Endothelial cell of umbilical vein (primary cell): ENCODE data around the gene FGD5. TPM values are rescaled to one million over a fixed set of nuclear protein-coding genes. Genes with fewer than 3 reads are reported as not detected.

Source experiments
- BruUV-seq: library from RNA; stranded (reverse); fragments of 400-500 nt; replicated peaks from 2 replicates; lab custom pipeline; 2021; lab: Mats Ljungman, UMichigan
- CTCF ChIA-PET: fragments of 300-600, 350-600 bp; sonication (Branson Sonifier 250); formaldehyde crosslinking; loops from one replicate; lab custom pipeline; 2021; ENCODE audit warnings: antibody characterized with exemption, inconsistent platforms; lab: Charles Lee
- POLR2A ChIA-PET: fragments of 300-600, 350-600 bp; sonication (Branson Sonifier 250); formaldehyde crosslinking; loops from one replicate; lab custom pipeline; 2021; ENCODE audit warnings: antibody characterized with exemption, inconsistent platforms; lab: Charles Lee
- DNase-seq: peaks from one replicate; pipeline ENCODE4 v3.0.0-alpha.2; 2011; ENCODE audit warnings: low read depth, low spot score
- FAIRE-seq: peaks from 2 replicates; lab custom pipeline; 2011; peaks lifted over from hg19 to GRCh38; lab: Jason Lieb, UNC
- H2AFZ ChIP-seq: 2 replicates; pipeline ENCODE4 v1.6.0; 2012; ENCODE audit warnings: low read depth, low read length, control low read depth, inconsistent platforms
- H3K27ac ChIP-seq: 2 replicates; pipeline ENCODE4 v1.5.1; 2011; ENCODE audit warnings: low read depth, mild to moderate bottlenecking, control low read depth, low read length, moderate library complexity; ENCODE audit not compliant: insufficient read depth
- H3K27me3 ChIP-seq, 2 experiments: 2 replicates each; pipeline versions ENCODE4 v1.6.0 to v1.6.1; 2011; ENCODE audit warnings: low read length in 2 of 2, mixed read lengths in 1 of 2; ENCODE audit not compliant: control insufficient read depth in 2 of 2, insufficient read depth in 2 of 2
- H3K36me3 ChIP-seq, 2 experiments: 2 replicates in 1 of 2; 3 replicates in 1 of 2; pipeline ENCODE4 v1.5.1; 2011; ENCODE audit warnings: low read length in 2 of 2, mild to moderate bottlenecking in 1 of 2, moderate library complexity in 1 of 2; ENCODE audit not compliant: control insufficient read depth in 2 of 2, insufficient read depth in 2 of 2; ENCODE audit errors: extremely low read depth in 1 of 2
- H3K4me1 ChIP-seq: 3 replicates; pipeline ENCODE4 v1.5.1; 2011; ENCODE audit warnings: mild to moderate bottlenecking, low read length; ENCODE audit not compliant: control insufficient read depth, insufficient read depth; ENCODE audit errors: extremely low read depth
- H3K4me2 ChIP-seq: 2 replicates; pipeline ENCODE4 v1.6.1; 2011; ENCODE audit warnings: low read length, control low read depth, mixed read lengths; ENCODE audit not compliant: insufficient read depth
- H3K4me3 ChIP-seq, 3 experiments: fragments of 200-600 bp in 1 of 3; sonication (generic), shearing (Covaris generic) in 1 of 3; replicated peaks in 1 of 3; 2 replicates each; pipeline ENCODE4 v1.5.1; 2011 to 2016; ENCODE audit warnings: control low read depth in 3 of 3, low read length in 3 of 3, mild to moderate bottlenecking in 2 of 3, inconsistent platforms in 1 of 3, low read depth in 1 of 3, moderate library complexity in 1 of 3; ENCODE audit not compliant: insufficient read depth in 1 of 3
- H3K79me2 ChIP-seq: 2 replicates; pipeline ENCODE4 v1.6.0; 2012; ENCODE audit warnings: low read length, inconsistent platforms; ENCODE audit not compliant: control insufficient read depth, insufficient read depth
- H3K9ac ChIP-seq: replicated peaks from 2 replicates; pipeline ENCODE3; 2011; ENCODE audit warnings: low read length, control low read depth; ENCODE audit not compliant: insufficient read depth; ENCODE audit errors: extremely low read depth
- H3K9me1 ChIP-seq: replicated peaks from 3 replicates; pipeline ENCODE4 v1.6.0; 2011; ENCODE audit warnings: mild to moderate bottlenecking, low read length; ENCODE audit not compliant: control insufficient read depth, insufficient read depth; ENCODE audit errors: extremely low read depth
- H3K9me3 ChIP-seq: replicated peaks from 2 replicates; pipeline ENCODE4 v1.5.1; 2012; ENCODE audit warnings: low read length, inconsistent platforms; ENCODE audit not compliant: control insufficient read depth, insufficient read depth
- H4K20me1 ChIP-seq: replicated peaks from 2 replicates; pipeline ENCODE3; 2011; ENCODE audit warnings: mild to moderate bottlenecking, low read length; ENCODE audit not compliant: control insufficient read depth, insufficient read depth; ENCODE audit errors: extremely low read depth
- CTCF ChIP-seq, 2 donors: IDR thresholded peaks; 1 replicate in 1 of 2; 2 replicates in 1 of 2; pipeline ENCODE4 v1.5.1; 2011; ENCODE audit warnings: low read length in 2 of 2, mild to moderate bottlenecking in 2 of 2, moderate library complexity in 2 of 2, control low read depth in 1 of 2, inconsistent platforms in 1 of 2, low read depth in 1 of 2; ENCODE audit not compliant: insufficient read depth in 1 of 2; ENCODE audit errors: extremely low read depth in 1 of 2
- EZH2 ChIP-seq: IDR thresholded peaks from 2 replicates; pipeline ENCODE4 v1.6.1; 2012; ENCODE audit warnings: borderline replicate concordance, low read depth, mild to moderate bottlenecking, moderate library complexity, low read length, inconsistent platforms; ENCODE audit not compliant: severe bottlenecking
- FOS ChIP-seq: IDR thresholded peaks from 2 replicates; pipeline ENCODE4 v1.6.1; 2011; ENCODE audit warnings: mild to moderate bottlenecking, low read length, moderate library complexity, borderline replicate concordance; ENCODE audit not compliant: insufficient read depth
- GATA2 ChIP-seq: IDR thresholded peaks from 2 replicates; pipeline ENCODE4 v1.7.0; 2011; ENCODE audit warnings: low read depth, mild to moderate bottlenecking, moderate library complexity, mixed read lengths, low read length; ENCODE audit not compliant: insufficient read length, insufficient read depth
- JUN ChIP-seq: IDR thresholded peaks from 2 replicates; pipeline ENCODE4 v1.6.1; 2011; ENCODE audit warnings: borderline replicate concordance, low read depth; ENCODE audit not compliant: insufficient read length, insufficient read depth
- MAX ChIP-seq: IDR thresholded peaks from 2 replicates; pipeline ENCODE4 v1.6.1; 2011; ENCODE audit not compliant: insufficient read depth, insufficient read length
- MYC ChIP-seq: IDR thresholded peaks from one replicate; pipeline ENCODE4 v1.6.1; 2011; ENCODE audit warnings: mild to moderate bottlenecking, low read depth, low read length
- POLR2A ChIP-seq: IDR thresholded peaks from 2 replicates; pipeline ENCODE4 v1.6.1; 2012; ENCODE audit warnings: low read depth, mild to moderate bottlenecking, control low read depth, low read length
- POLR2AphosphoS5 ChIP-seq: IDR thresholded peaks from 2 replicates; pipeline ENCODE4 v1.6.1; 2012; ENCODE audit warnings: low read depth, mild to moderate bottlenecking, control low read depth, low read length, moderate library complexity; ENCODE audit not compliant: insufficient read depth
- dilution Hi-C: fragments of 300-500 bp; cut with MboI; formaldehyde crosslinking; loops from one replicate; pipeline ENCODE4 v1.15.0; 2019; ENCODE audit warnings: low sequenced_read_pairs; ENCODE audit not compliant: extremely low pct_ligation_motif_present
- intact Hi-C: fragments of 100-400 bp; cut with micrococcal nuclease; formaldehyde crosslinking; loops from one replicate; pipeline ENCODE4 v1.10.0; 2022
- polyA plus RNA-seq, 4 experiments: library from polyadenylated mRNA; depleted of rRNA in 3 of 4; stranded (reverse) in 3 of 4; unstranded in 1 of 4; fragments of >200 nt; gene quantifications; 2 replicates each; pipeline versions ENCODE4 v1.2.1 to v1.2.3, GENCODE V29; 2011 to 2012; ENCODE audit warnings: missing spikeins in 1 of 4
- total RNA-seq: library from RNA; stranded (reverse); gene quantifications from 2 replicates; pipeline ENCODE4 v1.2.3, GENCODE V29; 2021

FGD5 gene
- total and polyA plus RNA-seq, 2 donors (not counting 3 experiments of a cell fraction or from before 2014, with no cell fraction given), result 49.6 to 134 TPM

GRCh38 chr3:14880447-14881106, 61.8 kb downstream of the FGD5 start:
- H3K27ac ChIP-seq, result no peak overlapping the region
- dilution Hi-C loops, result loop anchor here (10.0 kb wide), 1 partner anchor 56 kb away; no protein-coding TSS in a partner anchor
- H4K20me1 ChIP-seq, result no peaks in the 10 kb centered on the region
- H3K27me3 ChIP-seq, result no peaks in the 10 kb centered on the region
- H3K9me3 ChIP-seq, result no peaks in the 10 kb centered on the region
- no TSS peak for BruUV-seq
- ChIA-PET CTCF (interaction anchor here (0.9 to 1.6 kb wide), 4 partner anchors 19 to 207 kb away, joined by 3 to 4 read pairs (median 3); no protein-coding TSS in a partner anchor), POLR2A (no interaction called here)
- no peak overlapping the region for H3K9ac ChIP-seq
- H2AFZ ChIP-seq, result no peak overlapping the region
- H3K36me3 ChIP-seq, result peaks cover 8 to 40% of the 10 kb centered on the region in 2 experiments
- no peak for FAIRE-seq
- no peak for DNase-seq
- no peaks in the 10 kb centered on the region for H3K9me1 ChIP-seq
- H3K4me2 ChIP-seq, result no peak overlapping the region
- intact Hi-C loops, result no loop called here
- TF ChIP-seq EZH2 (no peak), JUN (no peak), MAX (no peak), POLR2AphosphoS5 (no peak), POLR2A (no peak), MYC (no peak), GATA2 (no peak), CTCF (IDR thresholded peaks at IDR 0.05; ENCODE audit: extremely low read depth in 1 of 2, insufficient read depth in 1 of 2, low read depth in 1 of 2, low read length in 2 of 2) (no peak), FOS (no peak)
- no peak overlapping the region for H3K4me3 ChIP-seq
- peaks cover 9% of the 10 kb centered on the region for H3K79me2 ChIP-seq
- H3K4me1 ChIP-seq, result peaks cover 13% of the 10 kb centered on the region
